GM18907 (cell line): Measurements from ENCODE around the gene ALG6.

Source experiments
- ATAC-seq: cut with Tn5 transposase; IDR thresholded peaks from one replicate; pipeline ENCODE4 v1.9.1; 2021; ENCODE audit warnings: mild to moderate bottlenecking, moderate library complexity; ENCODE audit not compliant: unreplicated experiment

ALG6 gene

DNA sequence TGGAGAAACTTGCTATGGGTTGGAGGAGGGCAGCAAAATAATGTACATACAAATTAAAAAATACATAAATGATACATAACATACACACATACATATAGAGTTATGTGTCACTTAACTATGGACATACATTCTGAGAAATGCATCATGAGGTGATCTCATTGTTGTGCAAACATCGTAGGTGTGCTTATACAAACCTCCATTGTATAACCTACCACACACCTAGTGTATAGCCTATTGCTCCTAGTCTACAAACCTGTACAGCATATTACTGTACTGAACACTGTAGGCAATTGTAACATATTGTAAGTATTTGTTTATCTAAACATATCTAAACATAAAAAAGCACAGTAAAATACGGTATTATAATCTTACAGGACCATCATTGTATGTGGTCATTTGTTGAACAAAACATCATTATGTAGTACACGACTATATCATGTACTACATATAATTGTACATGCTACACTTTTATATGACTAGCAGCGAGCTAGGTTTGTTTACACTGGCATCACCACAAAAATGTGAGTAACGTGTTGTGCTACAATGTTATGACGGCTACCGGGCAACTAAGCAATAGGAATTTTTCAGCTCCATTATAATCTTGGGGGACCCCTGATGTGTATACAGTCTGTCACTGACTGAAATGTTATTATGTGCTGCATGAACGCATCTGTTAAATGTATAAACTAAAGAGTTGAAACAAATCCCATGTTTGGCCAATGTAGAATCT, 120.1 kb downstream of the ALG6 start:
- ATAC-seq, result no peak
